ENCODE data around the gene ODC1.

DNA sequence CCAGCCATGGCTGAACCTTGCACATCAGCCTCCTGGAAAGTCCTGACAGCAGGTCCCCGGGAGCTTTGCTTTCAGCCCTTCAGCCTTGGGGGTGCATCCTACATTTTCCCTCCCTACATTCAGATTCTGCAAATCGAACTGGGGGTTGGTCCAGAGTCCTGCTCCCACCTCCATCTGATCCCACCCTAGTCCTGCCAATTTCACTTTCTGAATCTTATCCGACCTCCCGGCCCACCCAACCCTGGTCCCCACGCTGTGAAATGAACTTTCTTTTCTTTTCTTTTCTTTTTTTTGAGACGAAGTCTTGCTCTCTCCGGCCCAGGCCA is 47.8 kb upstream of the ODC1 start:
- TF ChIP-seq, protein P1, sequence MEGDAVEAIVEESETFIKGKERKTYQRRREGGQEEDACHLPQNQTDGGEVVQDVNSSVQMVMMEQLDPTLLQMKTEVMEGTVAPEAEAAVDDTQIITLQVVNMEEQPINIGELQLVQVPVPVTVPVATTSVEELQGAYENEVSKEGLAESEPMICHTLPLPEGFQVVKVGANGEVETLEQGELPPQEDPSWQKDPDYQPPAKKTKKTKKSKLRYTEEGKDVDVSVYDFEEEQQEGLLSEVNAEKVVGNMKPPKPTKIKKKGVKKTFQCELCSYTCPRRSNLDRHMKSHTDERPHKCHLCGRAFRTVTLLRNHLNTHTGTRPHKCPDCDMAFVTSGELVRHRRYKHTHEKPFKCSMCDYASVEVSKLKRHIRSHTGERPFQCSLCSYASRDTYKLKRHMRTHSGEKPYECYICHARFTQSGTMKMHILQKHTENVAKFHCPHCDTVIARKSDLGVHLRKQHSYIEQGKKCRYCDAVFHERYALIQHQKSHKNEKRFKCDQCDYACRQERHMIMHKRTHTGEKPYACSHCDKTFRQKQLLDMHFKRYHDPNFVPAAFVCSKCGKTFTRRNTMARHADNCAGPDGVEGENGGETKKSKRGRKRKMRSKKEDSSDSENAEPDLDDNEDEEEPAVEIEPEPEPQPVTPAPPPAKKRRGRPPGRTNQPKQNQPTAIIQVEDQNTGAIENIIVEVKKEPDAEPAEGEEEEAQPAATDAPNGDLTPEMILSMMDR (IDR thresholded peaks at IDR 0.05) = no peak
- TF ChIP-seq EP300 (IDR thresholded peaks at IDR 0.05) (no peak), POLR2A (IDR thresholded peaks at IDR 0.05; ENCODE audit: low read depth) (no peak), POLR2AphosphoS5 (IDR thresholded peaks at IDR 0.05) (no peak)

All from esophagus muscularis mucosa (tissue), 4 donors.